ENCODE results near the gene ARHGEF25. TPM values are rescaled to one million over a fixed set of nuclear protein-coding genes. Genes with fewer than 3 reads are reported as not detected.

The ARHGEF25 gene
- total and polyA plus RNA-seq, 2 of the 4 experiments (the other 2 are of a cell fraction), result 6.3 to 17.9 TPM

DNA sequence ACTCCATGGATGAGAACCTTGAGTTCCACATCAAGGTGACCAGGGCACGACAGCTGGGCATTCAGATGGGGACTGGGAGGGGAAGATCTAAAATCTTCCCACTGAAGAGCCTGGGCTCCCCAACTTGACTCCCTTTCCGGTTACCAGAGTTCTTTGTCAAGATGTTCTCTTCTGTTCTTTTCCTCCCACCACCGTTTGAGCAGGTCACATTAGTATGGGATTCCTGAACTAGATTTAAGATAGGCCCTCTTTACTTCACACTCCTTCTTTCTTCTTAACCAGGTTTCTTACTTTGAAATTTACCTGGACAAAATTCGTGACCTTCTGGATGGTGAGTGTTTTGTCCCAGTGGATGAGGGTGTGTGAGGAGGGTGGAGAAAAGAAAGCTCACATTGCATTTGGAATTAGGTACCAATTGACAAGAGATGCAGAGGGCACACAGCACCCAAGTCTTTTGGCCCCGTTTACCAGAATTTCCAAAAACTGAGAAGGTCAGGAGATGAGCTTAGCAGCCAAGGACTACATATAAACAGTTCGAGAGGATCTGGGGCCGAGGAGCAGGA is 47.0 kb upstream of the ARHGEF25 start:
- Histone ChIP-seq H3K4ac (ENCODE audit: low read depth, low read length) (no peak overlapping the region), H3K4me1 (ENCODE audit: control insufficient read depth, insufficient read depth, low read length) (no peaks in the 10 kb centered on the region), H2BK15ac (ENCODE audit: low read depth, low read length) (no peak overlapping the region), H3K27me3 (ENCODE audit: control insufficient read depth, insufficient read depth, low read length) (peaks cover 19% of the 10 kb centered on the region), H2AK9ac (replicated peaks; ENCODE audit: low read depth, low read length, poor library complexity) (no peak overlapping the region), H2AK5ac (ENCODE audit: low read depth, low read length) (no peak overlapping the region), H3K4me3 (ENCODE audit: insufficient read depth, low read depth, low read length) (no peak overlapping the region), H3K9ac (ENCODE audit: low read depth, low read length) (no peak overlapping the region), H2BK120ac (ENCODE audit: low read depth, low read length) (no peak overlapping the region), H4K8ac (ENCODE audit: low read depth in 2 of 2, low read length in 2 of 2) (no peak overlapping the region), H3K14ac (replicated peaks; ENCODE audit: low read depth, low read length) (no peak overlapping the region), H3K23ac (ENCODE audit: low read depth, low read length) (no peak overlapping the region), H2BK5ac (ENCODE audit: low read depth, low read length, poor library complexity, severe bottlenecking) (no peak overlapping the region), H3K4me2 (ENCODE audit: low read depth, low read length) (no peak overlapping the region), H2AFZ (replicated peaks; ENCODE audit: low read length, poor library complexity) (no peak overlapping the region), H4K91ac (ENCODE audit: insufficient read depth, low read depth, low read length) (no peak overlapping the region), H4K5ac (ENCODE audit: low read depth, low read length) (no peak overlapping the region), H3K36me3 (ENCODE audit: control insufficient read depth, insufficient read depth, low read length) (no peaks in the 10 kb centered on the region), H3K56ac (ENCODE audit: extremely low read depth, insufficient read depth, low read length) (no peak overlapping the region), H3K27ac (ENCODE audit: insufficient read depth, low read length) (no peak overlapping the region), H3K18ac (ENCODE audit: low read depth, low read length) (no peak overlapping the region), H3K9me1 (ENCODE audit: insufficient read depth, low read length) (no peaks in the 10 kb centered on the region), H2BK20ac (ENCODE audit: low read depth, low read length) (no peak overlapping the region), H3K9me3 (ENCODE audit: control insufficient read depth, insufficient read depth, low read length) (no peaks in the 10 kb centered on the region), H4K20me1 (ENCODE audit: insufficient read depth, low read length) (no peaks in the 10 kb centered on the region), H3K79me1 (ENCODE audit: low read depth in 1 of 2, low read length in 2 of 2) (no peaks in the 10 kb centered on the region)
- WGBS, 2 experiments (ENCODE audit: extremely low coverage in 2 of 2, insufficient read length in 1 of 2), result 67% methylated on average over 1 of the region's 7 CpGs; no CpG with 5 or more reads in 1 of the 2 experiments
- in situ Hi-C loops (cut with MboI; ENCODE audit: low sequenced_read_pairs) (no loop called here), dilution Hi-C loops (cut with HindIII; ENCODE audit: low sequenced_read_pairs, unreplicated experiment) (loop anchor here (25.0 kb wide), 1 partner anchor 98 kb away; no protein-coding TSS in a partner anchor), intact Hi-C loops (cut with micrococcal nuclease) (loop anchor here (10.0 kb wide), 1 partner anchor 1301 kb away; no protein-coding TSS in a partner anchor)
- DNase-seq, result no peak
- POLR2A ChIA-PET (ENCODE audit: unreplicated experiment), result no interaction called here
- ATAC-seq (ENCODE audit: low read depth), result no peak
- CTCF ChIA-PET, result no interaction called here
- no peak for TF ChIP-seq MXI1 (IDR thresholded peaks at IDR 0.05; ENCODE audit: borderline replicate concordance, low read depth, low read length)
- TF ChIP-seq, protein P1, sequence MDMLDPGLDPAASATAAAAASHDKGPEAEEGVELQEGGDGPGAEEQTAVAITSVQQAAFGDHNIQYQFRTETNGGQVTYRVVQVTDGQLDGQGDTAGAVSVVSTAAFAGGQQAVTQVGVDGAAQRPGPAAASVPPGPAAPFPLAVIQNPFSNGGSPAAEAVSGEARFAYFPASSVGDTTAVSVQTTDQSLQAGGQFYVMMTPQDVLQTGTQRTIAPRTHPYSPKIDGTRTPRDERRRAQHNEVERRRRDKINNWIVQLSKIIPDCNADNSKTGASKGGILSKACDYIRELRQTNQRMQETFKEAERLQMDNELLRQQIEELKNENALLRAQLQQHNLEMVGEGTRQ (IDR thresholded peaks at IDR 0.05; ENCODE audit: low read depth, low read length), result no peak
- TF ChIP-seq MAFK (IDR thresholded peaks at IDR 0.05; ENCODE audit: low read depth, low read length), result no peak
- TF ChIP-seq RFX5 (IDR thresholded peaks at IDR 0.05; ENCODE audit: low read depth, low read length), result no peak
- no peak for TF ChIP-seq CHD1 (IDR thresholded peaks at IDR 0.05; ENCODE audit: low read depth, low read length)
- TF ChIP-seq MAZ (IDR thresholded peaks at IDR 0.05; ENCODE audit: borderline replicate concordance, low read depth, low read length), result no peak
- TF ChIP-seq FOS (IDR thresholded peaks at IDR 0.05; ENCODE audit: low read depth, low read length), result no peak
- TF ChIP-seq RAD21 (IDR thresholded peaks at IDR 0.05; ENCODE audit: low read length), result no peak
- no peak for TF ChIP-seq CEBPB (IDR thresholded peaks at IDR 0.05; ENCODE audit: low read depth, low read length)
- no peak for TF ChIP-seq POLR2A (IDR thresholded peaks at IDR 0.05; ENCODE audit: low read depth, low read length)
- no peak for TF ChIP-seq BHLHE40 (IDR thresholded peaks at IDR 0.05; ENCODE audit: low read depth, low read length)
- TF ChIP-seq, protein P2, sequence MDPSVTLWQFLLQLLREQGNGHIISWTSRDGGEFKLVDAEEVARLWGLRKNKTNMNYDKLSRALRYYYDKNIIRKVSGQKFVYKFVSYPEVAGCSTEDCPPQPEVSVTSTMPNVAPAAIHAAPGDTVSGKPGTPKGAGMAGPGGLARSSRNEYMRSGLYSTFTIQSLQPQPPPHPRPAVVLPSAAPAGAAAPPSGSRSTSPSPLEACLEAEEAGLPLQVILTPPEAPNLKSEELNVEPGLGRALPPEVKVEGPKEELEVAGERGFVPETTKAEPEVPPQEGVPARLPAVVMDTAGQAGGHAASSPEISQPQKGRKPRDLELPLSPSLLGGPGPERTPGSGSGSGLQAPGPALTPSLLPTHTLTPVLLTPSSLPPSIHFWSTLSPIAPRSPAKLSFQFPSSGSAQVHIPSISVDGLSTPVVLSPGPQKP (IDR thresholded peaks at IDR 0.05; ENCODE audit: borderline replicate concordance, low read depth, low read length), result no peak
- no peak for TF ChIP-seq RCOR1 (IDR thresholded peaks at IDR 0.05; ENCODE audit: insufficient replicate concordance, low read length)
- TF ChIP-seq, protein P3, sequence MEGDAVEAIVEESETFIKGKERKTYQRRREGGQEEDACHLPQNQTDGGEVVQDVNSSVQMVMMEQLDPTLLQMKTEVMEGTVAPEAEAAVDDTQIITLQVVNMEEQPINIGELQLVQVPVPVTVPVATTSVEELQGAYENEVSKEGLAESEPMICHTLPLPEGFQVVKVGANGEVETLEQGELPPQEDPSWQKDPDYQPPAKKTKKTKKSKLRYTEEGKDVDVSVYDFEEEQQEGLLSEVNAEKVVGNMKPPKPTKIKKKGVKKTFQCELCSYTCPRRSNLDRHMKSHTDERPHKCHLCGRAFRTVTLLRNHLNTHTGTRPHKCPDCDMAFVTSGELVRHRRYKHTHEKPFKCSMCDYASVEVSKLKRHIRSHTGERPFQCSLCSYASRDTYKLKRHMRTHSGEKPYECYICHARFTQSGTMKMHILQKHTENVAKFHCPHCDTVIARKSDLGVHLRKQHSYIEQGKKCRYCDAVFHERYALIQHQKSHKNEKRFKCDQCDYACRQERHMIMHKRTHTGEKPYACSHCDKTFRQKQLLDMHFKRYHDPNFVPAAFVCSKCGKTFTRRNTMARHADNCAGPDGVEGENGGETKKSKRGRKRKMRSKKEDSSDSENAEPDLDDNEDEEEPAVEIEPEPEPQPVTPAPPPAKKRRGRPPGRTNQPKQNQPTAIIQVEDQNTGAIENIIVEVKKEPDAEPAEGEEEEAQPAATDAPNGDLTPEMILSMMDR (conservative IDR thresholded peaks at IDR 0.05; ENCODE audit: low read depth, low read length), result no peak
- TF ChIP-seq NFE2L2 (IDR thresholded peaks at IDR 0.05; ENCODE audit: low read depth, low read length), result no peak
- no peak for TF ChIP-seq SMC3 (IDR thresholded peaks at IDR 0.05; ENCODE audit: low read depth, low read length)
- no TSS peak for BruUV-seq (replicated peaks)

Data from IMR-90 (cell line).